Lung (tissue), 12 donors: ENCODE results near the gene PRR36. TPM values are rescaled to one million over a fixed set of nuclear protein-coding genes. Genes with fewer than 3 reads are reported as not detected.

ENCODE experiments used
- ATAC-seq: fragments of 200-7000 bp; cut with Tn5 transposase; one replicate; pipeline ENCODE4 v1.9.1; 2020; ENCODE audit warnings: moderate number of reproducible peaks; ENCODE audit not compliant: insufficient read depth, low FRiP score
- DNase-seq, 3 donors: peaks; one replicate each; pipeline ENCODE4 v3.0.0-alpha.2; 2013 to 2017
- H3K27ac ChIP-seq, 2 donors: one replicate each; pipeline ENCODE4 v1.5.1; 2013; ENCODE audit warnings: mild to moderate bottlenecking in 2 of 2, moderate library complexity in 2 of 2, control low read depth in 1 of 2, inconsistent platforms in 1 of 2, low read depth in 1 of 2, low read length in 1 of 2
- H3K27me3 ChIP-seq, 3 donors: one replicate each; pipeline ENCODE4 v1.5.1; 2013; ENCODE audit warnings: low read length in 2 of 3; ENCODE audit not compliant: control insufficient read depth in 3 of 3, insufficient read depth in 3 of 3
- H3K36me3 ChIP-seq, 4 donors: one replicate each; pipeline ENCODE4 v1.5.1; 2013; ENCODE audit warnings: low read length in 4 of 4, mild to moderate bottlenecking in 1 of 4, moderate library complexity in 1 of 4; ENCODE audit not compliant: control insufficient read depth in 4 of 4, insufficient read depth in 4 of 4
- H3K4me1 ChIP-seq, 5 donors: one replicate each; pipeline ENCODE4 v1.5.1; 2013; ENCODE audit warnings: low read length in 5 of 5, mild to moderate bottlenecking in 2 of 5, moderate library complexity in 1 of 5; ENCODE audit not compliant: control insufficient read depth in 5 of 5, insufficient read depth in 5 of 5
- H3K4me3 ChIP-seq: one replicate; pipeline ENCODE4 v1.5.1; 2013; ENCODE audit warnings: mild to moderate bottlenecking, control low read depth, moderate library complexity
- H3K9ac ChIP-seq, 2 donors: one replicate each; pipeline ENCODE4 v1.5.1; 2013; ENCODE audit warnings: low read length in 2 of 2, control low read depth in 1 of 2; ENCODE audit not compliant: insufficient read depth in 1 of 2
- H3K9me3 ChIP-seq, 4 donors: one replicate each; pipeline ENCODE4 v1.5.1; 2013; ENCODE audit warnings: low read length in 3 of 4, mild to moderate bottlenecking in 1 of 4, moderate library complexity in 1 of 4; ENCODE audit not compliant: control insufficient read depth in 4 of 4, insufficient read depth in 3 of 4
- CTCF ChIP-seq: IDR thresholded peaks from 2 replicates; pipeline ENCODE4 v1.5.1; 2012; ENCODE audit warnings: mild to moderate bottlenecking; ENCODE audit errors: control extremely low read depth, extremely low read depth
- WGBS, 2 donors: extraction: QIAGEN DNeasy Blood & Tissue Kit; methylation state at CpG; one replicate each; pipeline ENCODE4 v1.1.7; 2013; 5-methylcytosine and 5-hydroxymethylcytosine counted together
- polyA plus RNA-seq, 2 donors: library from polyadenylated mRNA; stranded (reverse); fragments of 200-250 nt; gene quantifications; one replicate each; pipeline ENCODE4 v1.2.1, GENCODE V29; 2013
- total RNA-seq, 2 donors: library from RNA; depleted of rRNA in 1 of 2; stranded (reverse); fragments of >200 nt in 1 of 2; gene quantifications; one replicate each; pipeline ENCODE4 v1.2.1, GENCODE V29; 2014 to 2021
- donor health status: control.
- donor health status: control.
- donor health status: Bipolar disorder and iron deficiency.
- donor health status: healthy.
- donor health status: DM: yes; HTN: yes; CAD: no.

PRR36 gene
- total and polyA plus RNA-seq, 4 donors: 0.30 to 3.4 (median 1.1) TPM

GRCh38 chr19:7913652-7914051, 39.5 kb upstream of the PRR36 start:
- Histone ChIP-seq H3K4me3 (no peak overlapping the region), H3K9ac (no peak overlapping the region), H3K9me3 (peaks cover 0 to 20% (median 0%) of the 10 kb centered on the region in 4 donors), H3K27ac (no peak overlapping the region), H3K36me3 (peaks cover 5 to 44% (median 11%) of the 10 kb centered on the region in 4 donors), H3K4me1 (peaks cover 0 to 18% (median 0%) of the 10 kb centered on the region in 5 donors), H3K27me3 (peaks cover 0 to 33% (median 25%) of the 10 kb centered on the region in 3 donors)
- TF ChIP-seq CTCF: no peak
- DNase-seq: no peak
- ATAC-seq: no peak
- 88 to 89% methylated on average over 10 of the region's 10 CpGs for WGBS, 2 donors

GRCh38 chr19:7912697-7913564, 38.7 kb upstream of the PRR36 start:
- H3K36me3 ChIP-seq: peaks cover 5 to 44% (median 11%) of the 10 kb centered on the region in 4 donors
- no peak overlapping the region for H3K4me3 ChIP-seq
- no peak overlapping the region for H3K9ac ChIP-seq
- H3K27ac ChIP-seq: no peak overlapping the region
- H3K4me1 ChIP-seq: peaks cover 0 to 16% (median 0%) of the 10 kb centered on the region in 5 donors
- peaks cover 0 to 22% (median 0%) of the 10 kb centered on the region in 4 donors for H3K9me3 ChIP-seq
- DNase-seq: no peak
- WGBS, 2 donors: 94 to 95% methylated on average over 39 of the region's 39 CpGs
- peaks cover 0 to 26% (median 20%) of the 10 kb centered on the region in 3 donors for H3K27me3 ChIP-seq
- ATAC-seq: no peak
- TF ChIP-seq CTCF: no peak

DNA sequence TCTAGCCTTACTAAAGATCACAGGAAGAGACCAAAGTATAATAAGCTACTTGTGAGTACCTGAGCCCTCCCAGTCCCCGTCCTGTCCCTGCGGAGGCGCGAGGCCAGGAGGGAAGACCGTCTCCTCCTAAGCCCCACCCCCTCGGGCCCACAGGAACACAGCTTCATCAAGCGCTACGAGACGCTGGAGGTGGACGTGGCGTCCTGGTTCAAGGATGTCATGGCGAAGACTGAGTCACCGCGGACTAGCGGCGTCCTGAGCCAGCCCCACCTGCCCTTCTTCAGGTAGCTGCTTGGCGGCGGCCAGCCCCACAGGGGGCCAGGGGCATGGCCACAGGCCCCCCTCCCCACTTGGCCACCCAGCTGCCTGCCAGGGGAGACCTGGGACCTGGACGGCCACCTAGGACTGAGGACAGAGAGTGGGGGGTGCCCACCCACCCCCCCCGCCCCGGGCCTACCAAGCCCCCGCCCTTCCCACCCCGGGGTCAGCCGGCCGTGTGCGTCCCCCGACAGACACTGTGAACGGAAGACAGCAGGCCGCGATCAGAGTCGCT, 38.0 kb upstream of the PRR36 start:
- peaks cover 0 to 23% (median 17%) of the 10 kb centered on the region in 3 donors for H3K27me3 ChIP-seq
- 91 to 94% methylated on average over 25 to 31 of the region's 31 CpGs for WGBS, 2 donors
- H3K4me1 ChIP-seq: peaks cover 0 to 12% (median 2%) of the 10 kb centered on the region in 5 donors
- no peak overlapping the region for H3K27ac ChIP-seq
- no peak overlapping the region for H3K9ac ChIP-seq
- ATAC-seq (no peak), DNase-seq (no peak)
- TF ChIP-seq CTCF: no peak
- H3K4me3 ChIP-seq: no peak overlapping the region
- H3K9me3 ChIP-seq: peaks cover 0 to 22% (median 0%) of the 10 kb centered on the region in 4 donors
- H3K36me3 ChIP-seq: peaks cover 6 to 46% (median 11%) of the 10 kb centered on the region in 4 donors
